Fibroblast of lung (primary cell): Measurements from ENCODE around the gene MEI1.

Experiments used
- EZH2 ChIP-seq: IDR thresholded peaks from 2 replicates; pipeline ENCODE4 v1.5.1; 2012; ENCODE audit warnings: low read length, control low read depth, mild to moderate bottlenecking; ENCODE audit errors: missing control alignments
- TF ChIP-seq, protein P1 (sequence below), 2 donors: IDR thresholded peaks in 1 of 2; conservative IDR thresholded peaks in 1 of 2; 1 replicate in 1 of 2; 2 replicates in 1 of 2; pipeline ENCODE4 v1.5.1; 2011 to 2012; ENCODE audit warnings: low read length in 2 of 2, control low read depth in 1 of 2, inconsistent platforms in 1 of 2, low read depth in 1 of 2, mild to moderate bottlenecking in 1 of 2

DNA sequence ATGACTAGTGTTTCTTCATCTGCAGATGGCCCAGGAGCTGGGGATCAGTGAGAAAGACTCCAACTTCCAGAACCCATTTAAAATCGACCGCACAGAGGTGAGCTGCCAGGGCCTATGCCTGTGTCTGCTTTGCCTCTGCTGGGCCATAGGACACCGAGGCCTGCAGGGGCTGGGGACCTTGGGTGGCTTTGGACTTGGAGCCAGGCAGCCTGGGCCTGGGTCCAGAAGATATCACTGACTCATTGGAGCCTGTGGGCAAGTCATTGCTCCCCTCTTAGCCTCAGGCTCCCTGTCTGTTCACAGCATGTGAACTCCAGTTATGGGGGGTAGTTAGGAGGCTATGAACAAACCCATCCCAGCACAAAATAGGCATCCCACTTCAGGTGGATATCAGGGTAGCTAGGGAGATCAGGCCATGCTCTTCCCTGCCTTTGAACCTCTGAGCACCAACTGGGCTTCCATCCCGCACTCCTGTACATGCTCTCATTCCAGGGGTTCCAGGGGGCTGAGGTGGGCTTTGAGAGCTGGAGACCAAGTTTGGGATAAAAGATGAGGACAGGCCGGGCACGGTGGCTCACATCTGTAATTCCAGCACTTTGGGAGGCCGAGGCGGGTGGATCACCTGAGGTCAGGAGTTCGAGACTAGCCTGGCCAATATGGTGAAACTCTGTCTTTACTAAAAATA, 114.6 kb downstream of the MEI1 start:
- TF ChIP-seq, protein P1, sequence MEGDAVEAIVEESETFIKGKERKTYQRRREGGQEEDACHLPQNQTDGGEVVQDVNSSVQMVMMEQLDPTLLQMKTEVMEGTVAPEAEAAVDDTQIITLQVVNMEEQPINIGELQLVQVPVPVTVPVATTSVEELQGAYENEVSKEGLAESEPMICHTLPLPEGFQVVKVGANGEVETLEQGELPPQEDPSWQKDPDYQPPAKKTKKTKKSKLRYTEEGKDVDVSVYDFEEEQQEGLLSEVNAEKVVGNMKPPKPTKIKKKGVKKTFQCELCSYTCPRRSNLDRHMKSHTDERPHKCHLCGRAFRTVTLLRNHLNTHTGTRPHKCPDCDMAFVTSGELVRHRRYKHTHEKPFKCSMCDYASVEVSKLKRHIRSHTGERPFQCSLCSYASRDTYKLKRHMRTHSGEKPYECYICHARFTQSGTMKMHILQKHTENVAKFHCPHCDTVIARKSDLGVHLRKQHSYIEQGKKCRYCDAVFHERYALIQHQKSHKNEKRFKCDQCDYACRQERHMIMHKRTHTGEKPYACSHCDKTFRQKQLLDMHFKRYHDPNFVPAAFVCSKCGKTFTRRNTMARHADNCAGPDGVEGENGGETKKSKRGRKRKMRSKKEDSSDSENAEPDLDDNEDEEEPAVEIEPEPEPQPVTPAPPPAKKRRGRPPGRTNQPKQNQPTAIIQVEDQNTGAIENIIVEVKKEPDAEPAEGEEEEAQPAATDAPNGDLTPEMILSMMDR (conservative IDR thresholded peaks at IDR 0.05 in 1 of 2, IDR thresholded peaks at IDR 0.05 in 1 of 2; ENCODE audit: low read depth in 1 of 2, low read length in 2 of 2): no peak
- TF ChIP-seq EZH2: no peak
